ENCODE results near the gene MYL5.
A peak's percentile ranks its signal among the peaks of the same experiment; 100 is the strongest.
"Not testable (repeated sequence)": the region's sequence is repeated elsewhere in the genome, so short reads cannot be mapped to it uniquely, and the experiment has no call there.

The MYL5 gene

DNA sequence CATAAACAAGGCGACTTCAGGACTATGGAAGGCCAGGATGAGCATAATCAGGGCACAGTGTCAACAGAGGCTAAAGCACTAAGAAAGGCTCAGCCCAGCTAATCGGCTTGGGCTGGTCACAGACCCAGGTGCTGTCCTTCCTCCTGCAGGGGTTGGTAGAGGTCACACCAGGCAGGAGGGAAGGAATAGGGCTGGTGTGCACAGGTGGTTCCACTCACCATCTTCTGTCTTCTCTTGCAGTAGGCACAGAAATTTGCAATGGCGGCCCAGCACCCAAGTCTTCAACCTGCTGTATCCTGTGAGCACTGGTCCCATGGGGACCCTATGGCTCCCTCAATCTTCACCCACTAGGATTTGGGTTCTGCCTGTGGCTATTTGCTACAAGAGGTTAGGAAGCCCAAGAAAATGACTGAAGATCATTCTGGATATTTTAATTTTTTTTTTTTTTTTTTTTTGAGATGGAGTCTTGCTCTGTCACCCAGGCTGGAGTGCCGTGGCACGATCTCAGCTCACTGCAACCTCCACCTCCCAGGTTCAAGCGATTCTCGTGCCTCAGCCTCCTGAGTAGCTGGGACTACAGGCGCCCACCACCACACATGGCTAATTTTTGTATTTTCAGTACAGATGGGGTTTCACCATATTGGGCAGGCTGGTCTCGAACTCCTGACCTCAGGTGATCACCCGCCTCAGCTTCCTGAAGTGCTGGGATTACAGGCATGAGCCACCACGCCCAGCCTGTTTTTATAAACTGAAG, 4.4 kb upstream of the MYL5 start:
- DNase-seq = not testable (repeated sequence)

DNA sequence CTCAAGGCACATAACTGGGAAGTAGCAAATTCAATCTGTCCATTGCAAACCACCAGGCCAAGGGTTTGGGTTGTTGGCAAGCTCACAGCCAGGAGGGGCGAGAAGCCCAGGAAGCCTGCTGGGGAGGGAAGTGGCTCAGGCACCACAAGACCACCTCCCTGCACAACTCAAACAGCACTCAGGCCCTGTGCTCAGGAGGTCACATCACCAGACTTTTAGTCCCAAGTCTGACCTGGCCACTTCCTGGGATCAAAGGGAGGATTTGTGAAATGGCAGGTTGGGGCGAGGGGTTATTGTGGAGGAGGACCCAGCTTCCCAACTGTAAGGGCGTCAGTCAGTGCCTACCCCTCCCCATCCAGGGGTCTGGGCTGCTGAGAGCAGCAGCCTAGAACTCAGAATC, 2.6 kb upstream of the MYL5 start:
- no peak for DNase-seq

DNA sequence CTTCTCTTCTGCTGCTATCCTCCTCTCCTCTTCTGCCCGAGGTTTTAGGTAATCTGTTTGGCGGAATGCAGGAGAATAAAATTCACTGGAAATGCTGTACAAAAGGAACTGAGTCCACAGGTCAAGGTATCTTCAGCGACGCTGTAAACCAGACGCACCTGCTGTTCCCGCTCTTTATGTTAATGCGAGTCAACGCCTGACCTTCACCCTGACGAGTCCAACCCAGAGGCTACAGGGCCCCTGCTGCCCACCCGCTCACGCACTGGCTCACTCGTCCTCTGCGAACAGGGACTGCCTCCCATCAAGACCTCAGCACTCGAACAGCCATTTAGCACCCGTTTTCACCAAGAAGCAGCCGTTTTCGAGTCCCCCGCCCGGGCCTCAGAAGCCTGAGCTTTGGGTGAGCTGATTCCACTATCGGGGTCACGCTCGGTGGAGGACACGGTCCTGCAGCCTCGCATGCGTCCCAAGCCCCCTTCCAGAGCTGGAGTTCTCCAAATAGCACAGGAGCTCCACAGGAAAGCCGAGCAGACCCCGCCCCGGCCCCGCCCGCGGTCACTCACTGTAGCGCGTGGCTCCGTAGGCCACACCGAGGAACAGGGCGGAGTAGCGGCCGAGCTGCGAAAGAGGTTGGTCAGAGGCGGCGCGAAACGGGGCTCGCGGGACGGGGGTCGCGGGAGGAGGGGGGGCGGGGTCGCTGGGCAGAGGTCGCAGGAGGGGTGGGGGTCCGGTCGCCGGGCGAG, 822 bp upstream of the MYL5 start:
- peak in 3 of 56 donors; percentile 53 to 64 (median 59) for DNase-seq

DNA sequence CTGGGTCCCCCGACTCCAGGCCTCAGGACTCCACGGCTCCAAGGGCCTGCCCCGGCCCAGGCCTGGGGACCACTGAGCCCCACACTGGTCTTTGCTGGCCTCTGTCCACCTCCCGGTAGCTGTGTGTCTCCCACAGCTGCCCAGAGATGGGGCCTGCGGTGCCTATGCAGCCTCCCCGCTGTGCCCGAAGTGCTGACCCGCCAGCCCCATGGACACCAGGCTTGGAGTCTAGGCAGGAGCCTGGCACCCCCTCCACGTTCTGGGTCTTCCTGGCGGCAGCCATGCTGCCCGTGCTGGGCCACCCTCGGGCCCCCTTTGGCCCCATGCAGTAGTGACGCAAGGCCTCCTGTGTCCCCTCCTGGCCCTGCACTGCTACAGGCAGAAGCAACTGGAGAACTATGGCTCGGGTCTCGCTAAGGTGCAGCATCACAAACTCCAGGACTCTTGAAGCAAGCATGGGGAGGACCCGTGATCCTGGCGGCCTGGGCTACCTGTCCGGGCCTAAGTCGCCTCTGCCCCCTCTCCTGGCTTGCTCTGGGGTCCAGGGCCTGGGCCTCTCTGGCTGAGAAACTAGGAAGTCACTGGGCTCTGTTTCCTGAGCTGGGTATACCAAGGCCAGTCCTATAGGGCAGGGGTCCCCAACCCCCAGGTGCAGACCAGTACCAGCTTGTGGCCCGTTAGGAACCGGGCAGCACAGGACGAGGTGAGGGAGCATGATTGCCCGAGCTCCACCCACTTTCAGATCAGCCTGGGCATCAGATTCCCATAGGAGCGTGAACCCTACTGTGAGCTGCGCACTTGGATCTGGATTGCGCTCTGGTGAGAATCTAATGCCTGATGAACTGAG, 917 bp downstream of the MYL5 start:
- no peak for DNase-seq

DNA sequence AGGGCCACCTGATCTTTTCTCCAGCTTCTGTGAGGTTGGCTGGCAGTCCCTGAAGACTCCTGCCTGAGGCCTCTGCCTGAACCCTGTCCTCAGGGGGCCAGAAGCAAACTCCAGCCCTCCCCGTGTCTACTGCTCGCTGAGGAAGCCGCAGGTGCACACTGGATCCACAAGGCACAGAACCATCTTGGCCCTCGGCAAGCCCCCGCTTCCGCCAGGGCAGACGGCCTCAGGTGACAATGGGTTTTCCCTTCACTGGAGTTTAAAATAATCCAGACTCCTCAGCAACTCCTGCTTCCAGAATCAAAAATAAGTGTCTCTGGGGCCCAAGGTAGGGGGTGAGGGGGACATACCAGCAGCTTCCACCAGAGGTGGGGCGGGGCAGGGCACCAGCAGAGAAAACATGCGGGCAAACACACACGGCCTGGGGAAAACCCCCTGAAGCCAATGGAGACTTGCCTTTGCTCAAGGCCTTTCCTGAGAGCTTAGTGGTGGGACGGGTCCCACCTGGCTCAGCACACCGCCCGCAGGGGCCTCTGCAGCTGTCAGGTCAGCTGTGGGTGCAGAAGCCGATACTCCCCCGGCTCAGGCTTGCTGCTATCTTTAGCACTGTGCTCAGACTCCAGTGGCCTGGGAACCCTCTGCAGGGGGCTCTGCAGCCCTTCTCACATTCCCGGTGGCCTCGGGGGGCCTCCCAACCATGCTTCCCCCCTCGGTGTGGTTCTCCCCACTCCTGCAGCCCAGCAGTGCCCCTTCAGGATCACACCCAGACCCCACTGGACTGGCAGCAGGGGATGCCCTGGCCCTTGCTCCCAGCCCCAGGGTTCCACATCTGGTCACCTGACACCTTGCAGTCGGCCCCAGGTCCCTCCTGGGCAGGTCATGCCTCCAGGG, 1.9 kb downstream of the MYL5 start:
- no peak for DNase-seq

DNA sequence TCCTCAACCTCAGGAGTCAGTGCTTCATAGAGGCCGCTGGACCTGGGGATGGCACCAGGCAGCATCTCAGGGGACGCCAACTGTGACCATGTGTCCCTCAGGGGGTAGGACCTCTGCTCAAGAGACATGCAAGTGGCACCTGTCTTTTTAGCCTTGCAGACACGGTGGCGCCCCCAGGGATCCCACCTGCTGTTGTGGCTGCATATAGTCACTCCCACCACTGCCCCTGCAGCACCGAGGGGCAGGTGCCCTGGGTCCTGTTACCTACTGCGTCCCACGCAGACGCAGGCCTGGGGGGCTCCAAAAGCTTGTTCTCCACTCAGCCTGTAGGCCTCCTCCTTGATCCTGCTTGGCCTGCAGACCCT, 2.5 kb downstream of the MYL5 start:
- no peak for DNase-seq

DNA sequence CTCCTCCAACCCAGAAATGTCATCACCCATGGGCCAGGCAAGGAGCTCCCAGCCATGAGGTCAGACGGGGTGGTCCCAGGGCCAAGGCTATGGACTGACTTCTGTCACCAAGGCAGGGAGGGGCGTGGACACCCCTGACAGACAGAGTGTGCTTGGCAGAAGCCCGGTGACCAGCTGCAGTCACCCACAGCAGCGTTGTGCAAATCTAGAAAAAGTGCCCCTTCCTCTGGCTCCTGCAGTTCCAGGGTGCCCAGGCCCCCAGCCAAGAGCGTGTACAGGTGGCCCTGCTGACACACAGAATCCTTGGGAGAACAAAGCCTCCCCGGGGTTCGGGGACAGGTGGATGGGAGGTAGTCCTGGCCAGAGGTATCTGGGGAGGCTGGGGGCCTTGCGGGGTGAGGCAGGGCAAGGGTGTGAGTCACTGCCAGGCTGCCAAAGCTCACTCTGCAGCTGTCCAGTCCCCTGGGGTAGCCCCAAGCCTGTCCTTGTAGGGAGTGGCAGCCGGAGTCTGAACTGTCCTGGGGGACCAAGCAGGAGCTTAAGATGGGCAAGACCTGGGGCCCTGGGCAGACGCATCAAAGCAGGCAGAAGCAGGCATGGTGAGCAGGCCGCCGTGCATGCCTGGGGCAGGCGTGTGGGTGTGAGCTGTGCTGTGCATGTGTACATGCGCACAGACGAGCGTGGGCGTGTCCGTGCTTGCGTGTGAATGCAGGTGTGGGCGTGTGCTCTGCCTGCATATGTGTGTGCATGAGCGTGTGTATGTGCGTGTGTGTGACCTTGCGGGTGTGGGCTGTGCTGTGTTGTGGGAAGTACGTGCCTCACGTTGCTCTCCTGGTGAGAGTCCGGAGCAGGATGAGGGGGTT, 3.3 kb downstream of the MYL5 start:
- DNase-seq = peak in 21 of 56 donors; percentile 22 to 80 (median 57)

DNA sequence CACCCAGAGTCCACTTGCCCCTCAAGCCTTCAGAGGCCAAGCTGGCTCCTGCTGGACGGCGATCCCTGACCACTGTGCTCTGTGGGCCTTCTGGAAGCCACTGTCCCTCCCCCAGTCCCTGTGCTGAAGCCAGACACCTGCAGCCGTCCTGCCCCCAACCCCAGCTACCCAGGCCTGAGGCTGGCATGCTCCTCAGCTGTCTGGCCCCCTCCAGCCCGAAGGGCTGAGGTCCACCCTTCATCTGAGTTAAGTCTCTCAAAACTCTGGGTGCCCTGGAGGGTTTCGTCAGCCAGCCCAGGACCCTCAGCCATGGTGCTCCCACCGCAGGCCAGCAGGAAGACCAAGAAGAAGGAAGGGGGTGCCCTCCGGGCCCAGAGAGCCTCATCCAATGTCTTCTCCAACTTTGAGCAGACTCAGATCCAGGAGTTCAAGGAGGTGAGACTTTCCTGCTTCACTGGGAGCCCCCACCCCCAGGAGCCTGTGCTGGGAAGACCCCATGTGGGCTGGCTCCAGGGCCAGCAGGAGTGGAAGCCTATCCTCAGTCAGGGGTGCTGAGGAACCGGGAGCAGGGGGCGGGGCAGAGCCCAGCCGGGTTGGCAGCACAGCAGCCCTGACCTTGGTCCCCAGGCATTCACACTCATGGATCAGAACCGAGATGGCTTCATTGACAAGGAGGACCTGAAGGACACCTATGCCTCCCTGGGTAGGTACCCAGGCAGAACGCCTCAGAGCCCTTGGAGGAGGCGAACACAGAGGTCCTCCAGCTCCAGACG, 4.2 kb downstream of the MYL5 start:
- no peak for DNase-seq

DNA sequence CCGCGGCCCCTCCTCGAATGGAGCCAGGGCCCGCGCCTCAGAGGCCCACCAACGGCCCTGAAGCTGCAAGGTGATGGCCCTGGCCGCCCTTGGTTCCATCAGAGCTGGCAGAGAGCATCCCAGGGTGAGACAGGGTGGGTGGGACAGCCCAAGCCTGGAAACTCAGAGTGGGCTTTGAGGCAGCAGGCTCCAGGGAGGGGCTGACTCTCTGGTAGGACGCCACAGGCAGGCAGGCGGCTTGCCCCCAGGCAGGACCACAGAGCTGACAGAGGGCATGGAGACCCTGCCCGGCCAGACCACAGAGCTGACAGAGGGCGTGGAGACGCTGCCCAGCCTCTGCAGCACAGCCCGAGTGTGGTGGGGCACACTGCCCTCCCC, 4.8 kb downstream of the MYL5 start:
- DNase-seq = no peak

DNA sequence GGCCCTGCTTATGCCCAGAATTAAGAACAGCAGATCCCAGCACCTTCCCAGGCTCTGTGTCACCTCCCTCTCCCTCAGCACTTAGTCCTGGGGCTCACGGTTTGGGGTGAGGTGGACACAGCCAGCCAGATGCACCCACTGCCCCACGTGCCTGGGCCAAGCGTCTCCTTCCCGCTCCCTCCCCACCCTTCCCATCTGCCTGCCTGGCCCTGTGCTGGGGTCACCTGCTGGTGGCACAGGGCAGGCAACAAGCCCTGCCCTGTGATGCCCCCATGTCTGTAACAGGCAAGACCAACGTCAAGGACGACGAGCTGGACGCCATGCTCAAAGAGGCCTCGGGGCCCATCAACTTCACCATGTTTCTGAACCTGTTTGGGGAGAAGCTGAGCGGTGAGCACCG, 5.3 kb downstream of the MYL5 start:
- no peak for DNase-seq

DNA sequence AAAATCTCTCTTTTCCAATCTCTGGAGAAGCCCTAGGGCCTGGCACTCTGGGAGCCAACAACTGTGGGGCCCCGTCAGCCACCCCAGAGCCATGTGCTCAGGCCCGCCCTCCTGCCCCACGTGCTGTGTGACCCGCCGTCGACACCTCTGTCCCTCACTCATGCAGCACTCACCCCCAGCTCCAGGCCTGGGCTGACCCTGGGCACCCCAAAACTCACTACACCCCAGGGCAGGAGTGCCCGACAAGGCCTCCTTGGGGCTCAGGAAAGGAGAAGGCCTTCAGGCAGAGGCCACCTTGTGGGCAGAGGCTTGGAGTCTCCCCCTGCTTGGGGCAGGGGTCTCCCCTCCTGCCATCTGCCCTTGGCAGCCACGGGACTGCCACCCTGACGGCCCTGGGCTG, 5.7 kb downstream of the MYL5 start:
- DNase-seq = no peak

DNA sequence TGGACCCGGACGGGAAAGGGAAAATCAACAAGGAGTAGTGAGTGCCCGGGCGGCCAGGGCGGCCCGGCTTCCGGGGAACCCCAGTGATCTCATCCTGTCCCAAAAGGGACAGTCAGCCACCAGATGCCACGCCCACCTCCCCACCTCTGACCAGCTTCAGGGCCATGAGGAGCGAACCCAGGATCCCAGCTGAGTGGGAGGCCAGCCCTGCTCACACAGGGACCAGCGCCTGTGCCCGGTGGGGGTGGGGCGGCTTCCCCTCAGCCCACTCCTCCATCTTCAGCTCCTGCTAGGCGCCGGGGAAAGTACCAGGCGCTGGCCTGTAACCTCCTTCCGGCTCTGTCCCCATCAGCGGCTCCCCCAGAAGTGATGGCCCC, 6.2 kb downstream of the MYL5 start:
- no peak for DNase-seq

DNA sequence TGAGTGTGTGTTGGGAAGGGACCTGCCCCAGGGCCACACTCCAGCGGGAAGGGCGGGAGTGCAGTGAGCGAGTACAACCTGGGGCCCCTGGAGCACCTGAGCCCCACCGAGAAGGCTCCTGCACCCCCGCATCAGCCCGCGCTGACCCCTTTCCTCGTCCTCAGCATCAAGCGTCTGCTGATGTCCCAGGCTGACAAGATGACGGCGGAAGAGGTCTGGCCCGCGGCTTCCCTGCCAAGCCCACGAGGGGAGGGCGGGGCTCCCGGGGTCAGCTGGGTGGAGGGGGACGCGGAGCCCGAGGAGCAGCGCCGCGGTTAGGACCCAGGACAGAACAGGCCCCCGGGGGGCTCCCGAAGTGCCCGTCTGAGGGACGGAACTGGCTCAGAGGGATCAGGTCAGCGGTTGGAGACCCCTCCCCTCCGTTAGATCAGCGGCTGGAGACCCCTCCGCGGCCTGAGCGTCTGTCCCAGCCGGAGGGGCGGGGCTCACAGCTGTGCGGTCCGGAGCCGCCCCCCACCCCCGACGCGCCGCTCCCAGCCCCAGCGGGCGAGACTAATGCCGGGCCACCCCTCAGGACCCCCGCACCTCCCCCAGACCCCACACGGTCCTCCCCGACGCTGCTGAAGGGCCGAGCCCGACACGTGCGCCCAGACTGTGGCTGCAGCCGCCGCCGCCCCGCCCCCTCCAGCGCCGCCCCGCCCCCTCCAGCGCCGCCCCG, 6.7 kb downstream of the MYL5 start:
- peak in 9 of 56 donors; percentile 14 to 69 (median 29) for DNase-seq

DNA sequence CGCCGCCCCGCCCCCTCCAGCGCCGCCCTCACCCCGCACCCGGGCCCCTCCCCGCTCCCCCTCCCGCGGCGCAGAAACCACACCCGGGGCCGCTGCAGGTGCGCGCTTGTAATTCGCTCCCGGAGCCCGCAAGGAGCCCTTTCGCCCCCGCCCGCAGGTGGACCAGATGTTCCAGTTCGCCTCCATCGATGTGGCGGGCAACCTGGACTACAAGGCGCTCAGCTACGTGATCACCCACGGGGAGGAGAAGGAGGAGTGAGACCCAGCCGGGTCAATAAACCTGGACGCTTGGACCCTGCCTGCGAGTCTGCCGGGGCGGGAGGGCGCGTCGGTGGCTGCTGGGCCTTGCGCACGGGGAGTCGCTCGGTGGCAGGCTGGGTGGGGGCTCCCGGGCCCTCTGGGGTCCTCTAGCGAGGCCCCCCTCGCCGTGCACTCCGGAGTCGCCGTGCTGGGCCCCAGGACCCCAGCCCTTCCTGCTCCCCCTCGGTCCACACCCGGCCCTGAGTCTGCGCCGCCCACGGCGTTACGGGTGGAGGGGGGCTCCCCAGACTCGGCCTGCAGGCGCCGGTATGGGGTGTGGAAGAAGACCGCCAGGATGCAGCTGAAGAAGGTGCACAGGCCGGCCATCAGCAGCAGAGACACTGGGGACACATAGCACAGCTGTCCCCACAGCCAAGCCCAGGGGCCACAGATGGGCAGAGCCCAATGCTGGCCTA, 7.6 kb downstream of the MYL5 start:
- peak in 1 of 56 donors; percentile 28 for DNase-seq

DNA sequence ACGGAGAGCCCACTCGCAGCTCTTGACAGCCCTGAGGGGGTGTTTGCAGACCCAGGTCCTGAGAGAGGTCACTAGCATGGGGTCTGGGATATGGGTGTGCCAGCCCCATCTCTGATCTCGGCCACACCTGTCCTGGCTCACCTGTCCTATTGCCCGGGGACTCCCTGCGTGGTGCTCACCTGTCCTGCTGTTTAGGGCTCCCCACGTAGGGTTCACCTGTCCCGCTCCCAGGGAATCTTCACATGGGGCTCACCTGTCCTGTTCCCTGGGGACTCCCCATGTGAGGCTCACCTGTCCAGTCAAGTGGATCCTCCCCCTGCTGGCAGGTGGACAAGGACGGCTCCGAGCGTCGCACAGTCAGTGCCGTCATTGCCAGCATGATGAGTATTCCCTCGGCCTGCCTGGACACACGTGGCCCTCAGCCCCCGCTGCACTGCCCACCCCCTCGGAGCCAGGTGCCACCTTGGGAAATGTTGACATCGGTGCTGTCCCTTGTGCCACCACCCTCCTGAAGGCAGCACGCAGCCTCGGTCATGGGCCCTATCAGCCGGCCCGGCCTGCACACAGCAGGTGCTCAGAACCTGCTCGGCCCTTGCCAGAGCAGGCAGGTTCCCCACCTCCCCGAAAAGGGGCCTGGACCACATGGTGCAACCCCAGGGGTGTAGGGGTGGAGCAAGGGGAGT, 8.3 kb downstream of the MYL5 start:
- no peak for DNase-seq

DNA sequence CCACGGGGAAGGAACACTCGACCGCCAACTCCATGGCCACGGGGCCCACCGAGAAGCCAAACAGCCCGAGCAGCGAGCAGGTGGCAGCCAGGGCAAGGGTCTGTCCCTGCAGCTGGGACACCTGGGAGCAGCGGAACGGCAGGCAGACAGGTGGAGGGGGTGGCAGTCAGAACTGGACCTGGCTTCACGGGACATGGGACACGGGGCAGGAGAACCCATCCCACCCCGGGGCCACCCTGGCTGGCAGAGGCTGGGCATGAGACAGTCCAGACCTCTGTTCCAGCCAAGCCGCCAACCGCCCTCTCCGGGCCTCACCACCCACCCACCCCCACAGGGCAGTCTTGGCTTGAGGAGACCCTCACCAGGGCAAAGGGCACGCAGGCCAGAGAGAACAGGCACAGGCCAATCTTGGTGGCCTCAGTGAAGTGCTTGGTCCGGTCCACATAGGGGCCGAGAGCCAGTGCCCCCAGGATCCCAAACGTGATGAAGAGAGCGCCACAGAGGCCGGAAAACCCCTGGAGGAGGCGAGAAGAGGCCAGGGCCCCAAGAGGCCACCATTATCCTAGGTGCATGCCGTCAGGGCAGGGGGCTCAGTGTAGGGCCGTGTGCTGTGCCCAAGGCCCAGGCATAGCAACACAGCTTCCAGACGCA, 9.0 kb downstream of the MYL5 start:
- DNase-seq = no peak
